Breast epithelium (tissue), 3 donors: Measurements from ENCODE around the gene PROSER1.

Experiments
- CTCF ChIP-seq, 3 donors: fragments of 450-650 bp; IDR thresholded peaks; one replicate each; pipeline ENCODE4 v1.5.1; 2016 to 2017; ENCODE audit warnings: antibody characterized with exemption in 3 of 3, mild to moderate bottlenecking in 3 of 3, moderate library complexity in 3 of 3
- POLR2A ChIP-seq: fragments of 450-650 bp; IDR thresholded peaks from one replicate; pipeline ENCODE4 v1.6.1; 2016; ENCODE audit warnings: antibody characterized with exemption, mild to moderate bottlenecking, moderate library complexity

DNA sequence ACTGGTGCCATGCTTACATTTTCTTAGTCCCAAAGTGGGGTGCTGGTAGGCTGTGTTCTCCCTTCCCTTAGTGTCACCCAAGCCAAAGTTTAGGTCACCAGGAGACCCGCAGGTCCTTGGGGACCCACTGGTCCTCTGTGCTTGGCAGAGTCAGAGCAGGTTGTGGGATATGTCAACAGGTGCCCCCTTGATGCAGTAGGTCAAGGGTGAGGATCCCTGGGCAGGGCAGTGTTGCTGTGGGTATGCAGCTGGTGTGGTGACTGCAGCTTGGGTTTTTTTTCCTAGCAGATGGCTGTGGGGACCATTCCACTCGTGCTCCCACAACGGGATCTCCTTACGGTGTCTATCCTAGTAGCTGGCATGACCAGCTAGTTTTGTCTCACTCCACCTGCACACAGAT is 24.1 kb upstream of the PROSER1 start:
- TF ChIP-seq CTCF (IDR thresholded peaks at IDR 0.05) (no peak), POLR2A (no peak)
